AG04450 (cell line): ENCODE results near the gene SLAIN2. TPM values are rescaled to one million over a fixed set of nuclear protein-coding genes. Genes with fewer than 3 reads are reported as not detected.
A peak's percentile ranks its signal among the peaks of the same experiment; 100 is the strongest.
"Not testable (repeated sequence)": the region's sequence is repeated elsewhere in the genome, so short reads cannot be mapped to it uniquely, and the experiment has no call there.

Experiments
- CTCF ChIA-PET: fragments of 300-600, 350-600 bp; formaldehyde crosslinking; extraction: SDS; loops from one replicate; lab custom pipeline; 2022; ENCODE audit warnings: antibody characterized with exemption, inconsistent platforms; lab: Charles Lee
- POLR2A ChIA-PET: fragments of 350-600 bp; formaldehyde crosslinking; extraction: SDS; loops from one replicate; lab custom pipeline; 2021; ENCODE audit warnings: antibody characterized with exemption, inconsistent platforms; lab: Yijun Ruan, JAX
- DNase-seq: peaks from one replicate; pipeline ENCODE4 v3.0.0-alpha.2; 2011; ENCODE audit warnings: low read depth, low spot score
- H3K27ac ChIP-seq: one replicate; pipeline ENCODE4 v1.5.1; 2012; ENCODE audit warnings: low read depth, low read length, control low read depth
- H3K27me3 ChIP-seq: one replicate; pipeline ENCODE4 v1.6.0; 2012; ENCODE audit warnings: low read length; ENCODE audit not compliant: control insufficient read depth, insufficient read depth
- H3K4me3 ChIP-seq: 2 replicates; pipeline ENCODE4 v1.5.1; 2011; ENCODE audit warnings: mild to moderate bottlenecking, low read depth, low read length, control low read depth
- H3K9me3 ChIP-seq: 2 replicates; pipeline ENCODE4 v1.5.1; 2012; ENCODE audit warnings: low read length; ENCODE audit not compliant: control insufficient read depth, insufficient read depth
- polyA minus RNA-seq: library from RNA; depleted of rRNA, polyadenylated mRNA; stranded (reverse); fragments of >200 nt; gene quantifications from 2 replicates; pipeline ENCODE4 v1.2.3, GENCODE V29; 2011; rRNA and poly(A)+ RNA removed
- polyA plus RNA-seq: library from polyadenylated mRNA; depleted of rRNA; stranded (reverse); fragments of >200 nt; gene quantifications from 2 replicates; pipeline ENCODE4 v1.2.3, GENCODE V29; 2011; rRNA removed
- TF ChIP-seq, protein P1 (sequence below): IDR thresholded peaks from 2 replicates; pipeline ENCODE4 v1.5.1; 2011; ENCODE audit warnings: low read depth, low read length, control low read depth, inconsistent platforms

Gene SLAIN2
- polyA plus RNA-seq (33.7 and 45.0 TPM in 2 replicates), polyA minus RNA-seq (23.4 and 32.8 TPM in 2 replicates)

DNA sequence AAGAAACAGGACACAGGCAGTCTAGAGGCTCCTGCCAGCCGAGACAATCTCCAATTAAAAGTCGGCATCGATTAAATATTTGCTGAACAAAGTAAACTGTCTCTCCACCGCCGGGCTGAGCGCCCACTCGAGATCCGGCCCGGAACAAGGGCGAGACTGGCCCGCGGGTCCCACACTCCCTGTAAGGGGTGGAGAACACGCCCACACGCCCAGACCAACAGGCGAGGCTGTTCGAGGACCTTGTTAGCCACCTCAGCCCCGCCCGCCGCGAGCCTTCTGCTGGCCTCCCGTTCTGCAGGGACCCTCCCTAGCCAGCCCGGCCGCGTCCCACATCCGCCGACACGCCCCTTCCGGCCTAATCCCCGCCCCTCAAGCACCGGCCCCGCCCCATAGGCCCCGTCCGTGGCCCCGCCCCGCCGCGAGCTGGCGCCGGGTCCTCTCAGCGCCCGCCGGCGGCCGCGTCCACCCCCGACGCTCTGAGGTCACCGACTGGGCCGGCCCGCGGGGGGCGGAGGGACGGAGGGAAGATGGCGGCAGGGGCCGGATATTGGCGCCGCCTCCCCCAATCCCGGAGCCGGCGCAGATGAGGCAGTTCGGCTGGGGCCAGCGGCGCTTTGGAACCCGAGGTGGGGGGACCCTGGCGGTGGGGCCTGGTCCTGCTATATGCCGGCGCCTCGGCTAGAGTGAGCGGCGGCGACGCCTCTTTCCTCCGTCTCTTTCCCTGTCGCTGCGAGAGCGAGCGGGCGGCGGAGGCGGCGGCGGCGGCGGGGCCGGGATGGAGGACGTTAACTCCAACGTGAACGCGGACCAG, at the start of gene SLAIN2:
SLAIN2 (plus strand) TSS at position 565 of the 811 bp plus-strand sequence; CDS start at position 776, 211 bp downstream.
- TF ChIP-seq, protein P1, sequence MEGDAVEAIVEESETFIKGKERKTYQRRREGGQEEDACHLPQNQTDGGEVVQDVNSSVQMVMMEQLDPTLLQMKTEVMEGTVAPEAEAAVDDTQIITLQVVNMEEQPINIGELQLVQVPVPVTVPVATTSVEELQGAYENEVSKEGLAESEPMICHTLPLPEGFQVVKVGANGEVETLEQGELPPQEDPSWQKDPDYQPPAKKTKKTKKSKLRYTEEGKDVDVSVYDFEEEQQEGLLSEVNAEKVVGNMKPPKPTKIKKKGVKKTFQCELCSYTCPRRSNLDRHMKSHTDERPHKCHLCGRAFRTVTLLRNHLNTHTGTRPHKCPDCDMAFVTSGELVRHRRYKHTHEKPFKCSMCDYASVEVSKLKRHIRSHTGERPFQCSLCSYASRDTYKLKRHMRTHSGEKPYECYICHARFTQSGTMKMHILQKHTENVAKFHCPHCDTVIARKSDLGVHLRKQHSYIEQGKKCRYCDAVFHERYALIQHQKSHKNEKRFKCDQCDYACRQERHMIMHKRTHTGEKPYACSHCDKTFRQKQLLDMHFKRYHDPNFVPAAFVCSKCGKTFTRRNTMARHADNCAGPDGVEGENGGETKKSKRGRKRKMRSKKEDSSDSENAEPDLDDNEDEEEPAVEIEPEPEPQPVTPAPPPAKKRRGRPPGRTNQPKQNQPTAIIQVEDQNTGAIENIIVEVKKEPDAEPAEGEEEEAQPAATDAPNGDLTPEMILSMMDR, result peak; percentile 49
- no peaks in the 10 kb centered on the region for H3K27me3 ChIP-seq
- peak within 1 kb of the TSS; percentile 94 for H3K27ac ChIP-seq
- POLR2A ChIA-PET, result interaction anchor here (1.0 to 2.3 kb wide), 3 partner anchors 22 to 147 kb away, joined by 3 to 12 read pairs (median 7); no protein-coding TSS in a partner anchor
- CTCF ChIA-PET, result interaction anchor here (0.6 to 1.8 kb wide), 5 partner anchors 14 to 237 kb away, joined by 3 to 5 read pairs (median 3); no protein-coding TSS in a partner anchor
- H3K9me3 ChIP-seq, result no peaks in the 10 kb centered on the region
- peak; percentile 97 for DNase-seq
- peak within 1 kb of the TSS; percentile 76 for H3K4me3 ChIP-seq

- H3K9me3 ChIP-seq, H3K27ac ChIP-seq, DNase-seq, POLR2A ChIA-PET, H3K4me3 ChIP-seq, H3K27me3 ChIP-seq: not testable (repeated sequence)
- CTCF ChIA-PET, result interaction anchor here (1.1 kb wide), 1 partner anchor 13 kb away, joined by 3 read pairs; no protein-coding TSS in a partner anchor
Observed at GRCh38 chr4:48292218-48292790, 49.0 kb upstream of the SLAIN2 start.

- TF ChIP-seq, protein P1, result no peak
- CTCF ChIA-PET, result interaction anchor here (1.1 kb wide), 1 partner anchor 21 kb away, joined by 4 read pairs; no protein-coding TSS in a partner anchor
- no peak for DNase-seq
- Histone ChIP-seq H3K9me3 (peaks cover 2% of the 10 kb centered on the region; the same call in 1 of the 2 replicates), H3K4me3 (no peak overlapping the region), H3K27ac (no peak overlapping the region), H3K27me3 (peaks cover 4% of the 10 kb centered on the region)
- POLR2A ChIA-PET, result no interaction called here
Observed at GRCh38 chr4:48295116-48295515, 46.2 kb upstream of the SLAIN2 start.

- Histone ChIP-seq H3K27me3 (peaks cover 4% of the 10 kb centered on the region), H3K9me3 (peaks cover 2% of the 10 kb centered on the region; the same call in 1 of the 2 replicates), H3K27ac (no peak overlapping the region), H3K4me3 (no peak overlapping the region)
- DNase-seq, result no peak
- TF ChIP-seq, protein P1, result no peak
- ChIA-PET CTCF (interaction anchor here (1.1 kb wide), 1 partner anchor 21 kb away, joined by 4 read pairs; no protein-coding TSS in a partner anchor), POLR2A (no interaction called here)
Observed at GRCh38 chr4:48296365-48296764, 45.0 kb upstream of the SLAIN2 start.

GRCh38 chr4:48297256-48297846, 44.0 kb upstream of the SLAIN2 start:
- no peak for DNase-seq
- no peaks in the 10 kb centered on the region; the same call in 1 of the 2 replicates for H3K9me3 ChIP-seq
- H3K27me3 ChIP-seq, result peaks cover 4% of the 10 kb centered on the region
- no peak overlapping the region for H3K27ac ChIP-seq
- POLR2A ChIA-PET, result no interaction called here
- CTCF ChIA-PET, result no interaction called here
- TF ChIP-seq, protein P1, result no peak
- H3K4me3 ChIP-seq, result no peak overlapping the region
